K562 (cell line): Measurements from ENCODE around the gene SDCCAG8. TPM values are rescaled to one million over a fixed set of nuclear protein-coding genes. Genes with fewer than 3 reads are reported as not detected.

Experiments used
- ATF7 ChIP-seq: fragments of 450-650 bp; IDR thresholded peaks from 2 replicates; pipeline ENCODE4 v1.7.1; 2014; ENCODE audit warnings: mild to moderate bottlenecking, moderate library complexity
- CBFB ChIP-seq: sonication (generic); formaldehyde crosslinking; IDR thresholded peaks from 2 replicates; pipeline ENCODE4 v1.4.0; 2020; ENCODE audit warnings: mild to moderate bottlenecking, missing genetic modification reagents
- ELF1 ChIP-seq: fragments of 200-800 bp; sonication (Bioruptor generic); IDR thresholded peaks from 2 replicates; pipeline ENCODE4 v1.6.1; 2016; ENCODE audit warnings: missing genetic modification characterization, missing compliant biosample characterization
- EP300 ChIP-seq: IDR thresholded peaks from 2 replicates; pipeline ENCODE4 v1.6.1; 2012; ENCODE audit warnings: low read length, improper control_type of control experiment
- GATAD2A ChIP-seq: fragments of 450-650 bp; IDR thresholded peaks from 2 replicates; pipeline ENCODE4 v1.6.1; 2017
- HDGF ChIP-seq: fragments of 450-650 bp; IDR thresholded peaks from 2 replicates; pipeline ENCODE4 v1.6.1; 2016
- MAFG ChIP-seq: fragments of 450-650 bp; conservative IDR thresholded peaks from 2 replicates; pipeline ENCODE4 v1.6.1; 2016; ENCODE audit warnings: missing genetic modification characterization, missing compliant biosample characterization
- MCM2 ChIP-seq: fragments of 450-650 bp; IDR thresholded peaks from 2 replicates; pipeline ENCODE4 v1.6.1; 2017; ENCODE audit warnings: low read depth, mild to moderate bottlenecking
- MCM3 ChIP-seq: fragments of 450-650 bp; IDR thresholded peaks from 2 replicates; pipeline ENCODE4 v1.6.1; 2016
- MYC ChIP-seq, 2 experiments: fragments of 250-450 bp in 1 of 2; sonication (Bioruptor Pico) in 1 of 2; IDR thresholded peaks; 2 replicates each; pipeline versions ENCODE4 v1.5.1 to v1.6.1; 2012 to 2021; ENCODE audit warnings: low read depth in 2 of 2, borderline replicate concordance in 1 of 2, improper control_type of control experiment in 1 of 2, low read length in 1 of 2, mild to moderate bottlenecking in 1 of 2, moderate library complexity in 1 of 2
- NCOA1 ChIP-seq: fragments of 450-650 bp; IDR thresholded peaks from 2 replicates; pipeline ENCODE4 v1.6.1; 2016; ENCODE audit warnings: low read depth
- NR3C1 ChIP-seq: sonication (generic); formaldehyde crosslinking; IDR thresholded peaks from 2 replicates; pipeline ENCODE4 v1.8.1; 2022; ENCODE audit warnings: missing genetic modification reagents
- PBX2 ChIP-seq, 2 experiments: IDR thresholded peaks in 1 of 2; conservative IDR thresholded peaks in 1 of 2; 2 replicates each; pipeline ENCODE4 v1.6.1; 2016; ENCODE audit warnings: low read depth in 2 of 2, mild to moderate bottlenecking in 1 of 2, missing compliant biosample characterization in 1 of 2, missing genetic modification characterization in 1 of 2, moderate library complexity in 1 of 2
- POLR2AphosphoS2 ChIP-seq: IDR thresholded peaks from 2 replicates; pipeline ENCODE4 v1.6.1; 2012; ENCODE audit warnings: low read length, improper control_type of control experiment
- POLR2H ChIP-seq: IDR thresholded peaks from 2 replicates; pipeline ENCODE4 v1.6.1; 2016; ENCODE audit warnings: missing genetic modification characterization, low read depth, mild to moderate bottlenecking, control low read depth, missing compliant biosample characterization, moderate library complexity
- RB1 ChIP-seq: fragments of 450-650 bp; IDR thresholded peaks from 2 replicates; pipeline ENCODE4 v1.6.1; 2017; ENCODE audit warnings: low read depth, mild to moderate bottlenecking
- RCOR1 ChIP-seq, 2 experiments: IDR thresholded peaks; 2 replicates each; pipeline ENCODE4 v1.6.1; 2012; ENCODE audit warnings: low read depth in 2 of 2, low read length in 2 of 2, borderline replicate concordance in 1 of 2, improper control_type of control experiment in 1 of 2
- SAP30 ChIP-seq: fragments of 200-600 bp; sonication (generic); IDR thresholded peaks from 2 replicates; pipeline ENCODE4 v1.6.1; 2012; ENCODE audit warnings: borderline replicate concordance, low read depth, mild to moderate bottlenecking, moderate library complexity, low read length, control low read depth, inconsistent platforms; ENCODE audit not compliant: insufficient read depth, poor library complexity, severe bottlenecking
- SMARCA4 ChIP-seq: fragments of 450-650 bp; IDR thresholded peaks from 2 replicates; pipeline ENCODE4 v1.6.1; 2016
- ZNF174 ChIP-seq: fragments of 250-450 bp; sonication (Bioruptor Pico); IDR thresholded peaks from 2 replicates; pipeline ENCODE4 v1.4.0; 2020; ENCODE audit warnings: mild to moderate bottlenecking
- ZNF232 ChIP-seq: sonication (generic); formaldehyde crosslinking; IDR thresholded peaks from 2 replicates; pipeline ENCODE4 v1.8.0; 2022; ENCODE audit warnings: mild to moderate bottlenecking, missing genetic modification reagents
- ZNF444 ChIP-seq: fragments of 250-450 bp; sonication (Bioruptor Pico); IDR thresholded peaks from 2 replicates; pipeline ENCODE4 v1.4.0; 2020; ENCODE audit warnings: mild to moderate bottlenecking, moderate library complexity
- ZNF507 ChIP-seq: conservative IDR thresholded peaks from 2 replicates; pipeline ENCODE4 v1.6.1; 2017; ENCODE audit warnings: missing genetic modification characterization, missing compliant biosample characterization
- ZNF584 ChIP-seq: fragments of 200-800 bp; sonication (Bioruptor generic); IDR thresholded peaks from 2 replicates; pipeline ENCODE4 v1.6.1; 2016; ENCODE audit warnings: low read depth, mild to moderate bottlenecking, missing genetic modification characterization, missing compliant biosample characterization
- polyA plus RNA-seq, 8 experiments: library from polyadenylated mRNA; depleted of rRNA in 4 of 8; stranded (reverse) in 5 of 8; unstranded in 3 of 8; fragments of >200 nt; fragmentation: Nextera tagmentation in 2 of 8; fragmentation: Illumina TruSeq in 1 of 8; extraction: Ambion mirVana in 2 of 8; extraction: Trizol in 1 of 8; gene quantifications; 2 replicates each; pipeline versions ENCODE4 v1.2.1 to v1.2.3, GENCODE V29; 2011 to 2014; ENCODE audit warnings: inconsistent platforms in 1 of 8, missing spikeins in 1 of 8
- total RNA-seq, 7 experiments: library from RNA; depleted of rRNA in 6 of 7; stranded (reverse); fragments of >200 nt in 6 of 7; fragmentation: Illumina TruSeq in 2 of 7; extraction: Trizol in 2 of 7; gene quantifications; 2 replicates each; pipeline versions ENCODE4 v1.2.1 to v1.2.3, GENCODE V29; 2011 to 2021; ENCODE audit warnings: low replicate concordance in 1 of 7
- TF ChIP-seq, protein P1 (sequence below): fragments of 250-450 bp; sonication (Bioruptor Pico); IDR thresholded peaks from 2 replicates; pipeline ENCODE4 v1.5.0; 2021
- TF ChIP-seq, protein P2 (sequence below): sonication (generic); formaldehyde crosslinking; IDR thresholded peaks from 2 replicates; pipeline ENCODE4 v1.8.1; 2022; ENCODE audit warnings: missing genetic modification reagents

The SDCCAG8 gene
- total and polyA plus RNA-seq, 9 of the 15 experiments (the other 6 are each of a cell fraction or from before 2014, with no cell fraction given): 17.9 to 36.7 (median 25.4) TPM

DNA sequence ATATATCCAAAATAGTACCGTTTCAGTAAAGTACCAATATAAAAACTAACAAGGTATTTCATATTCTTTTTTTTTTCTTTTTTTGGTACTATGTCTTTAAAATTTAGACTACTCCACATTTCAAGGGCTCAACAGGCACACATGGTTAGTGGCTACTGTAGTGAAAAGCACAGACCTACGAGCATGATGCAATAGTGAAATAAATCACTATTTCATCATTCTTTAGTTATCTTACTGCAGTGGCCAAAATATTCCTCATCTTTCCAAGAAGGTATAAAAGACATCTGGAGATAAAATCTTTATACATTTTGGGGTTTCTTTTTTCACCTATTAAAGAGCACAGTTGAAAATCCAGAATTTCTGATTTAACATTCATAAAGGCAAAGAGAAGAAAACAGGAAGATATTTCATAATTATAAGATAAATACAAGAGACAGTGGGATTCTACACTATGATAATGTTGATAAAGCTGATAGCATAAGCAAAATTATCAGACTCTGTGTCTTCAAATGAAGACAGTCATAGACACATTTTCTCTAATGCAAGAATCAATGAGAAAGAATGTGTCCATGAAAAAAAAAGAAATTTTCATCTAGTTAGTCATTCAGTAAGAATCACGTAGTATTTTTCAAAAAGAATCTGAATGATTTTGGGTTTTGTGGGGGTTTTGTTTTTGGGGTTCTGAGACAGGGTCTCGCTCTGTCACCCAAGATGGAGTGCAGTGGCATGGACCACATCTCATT lies 42.6 kb upstream of the SDCCAG8 start (continued):
- TF ChIP-seq POLR2AphosphoS2: no peak
- TF ChIP-seq ZNF174: no peak
- no peak for TF ChIP-seq SAP30
- peak in 1 of 2 experiments; percentile 54; a peak in 1 of 4 replicates for TF ChIP-seq RCOR1 (IDR thresholded peaks at IDR 0.05; ENCODE audit: borderline replicate concordance in 1 of 2, low read depth in 2 of 2, low read length in 2 of 2)
- no peak for TF ChIP-seq MCM2
- TF ChIP-seq, protein P1, sequence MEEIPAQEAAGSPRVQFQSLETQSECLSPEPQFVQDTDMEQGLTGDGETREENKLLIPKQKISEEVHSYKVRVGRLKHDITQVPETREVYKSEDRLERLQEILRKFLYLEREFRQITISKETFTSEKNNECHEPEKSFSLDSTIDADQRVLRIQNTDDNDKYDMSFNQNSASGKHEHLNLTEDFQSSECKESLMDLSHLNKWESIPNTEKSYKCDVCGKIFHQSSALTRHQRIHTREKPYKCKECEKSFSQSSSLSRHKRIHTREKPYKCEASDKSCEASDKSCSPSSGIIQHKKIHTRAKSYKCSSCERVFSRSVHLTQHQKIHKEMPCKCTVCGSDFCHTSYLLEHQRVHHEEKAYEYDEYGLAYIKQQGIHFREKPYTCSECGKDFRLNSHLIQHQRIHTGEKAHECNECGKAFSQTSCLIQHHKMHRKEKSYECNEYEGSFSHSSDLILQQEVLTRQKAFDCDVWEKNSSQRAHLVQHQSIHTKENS: no peak
- TF ChIP-seq ZNF444 (CRISPR knock-in tag): no peak
- TF ChIP-seq CBFB (CRISPR knock-in tag): no peak
- TF ChIP-seq SMARCA4: peak; percentile 60; the same call in 1 of the 2 replicates
- no peak for TF ChIP-seq MCM3
- TF ChIP-seq RB1: no peak
- TF ChIP-seq MAFG (tag): no peak
- TF ChIP-seq NR3C1 (CRISPR knock-in tag): no peak
- peak; percentile 90 for TF ChIP-seq MYC (IDR thresholded peaks at IDR 0.05; ENCODE audit: low read depth, low read length)
- TF ChIP-seq MYC (CRISPR knock-in tag; IDR thresholded peaks at IDR 0.05; ENCODE audit: borderline replicate concordance, low read depth): no peak
- TF ChIP-seq ZNF584 (CRISPR knock-in tag): peak; percentile 81
- TF ChIP-seq NCOA1: no peak
- no peak for TF ChIP-seq HDGF
- TF ChIP-seq, protein P2, sequence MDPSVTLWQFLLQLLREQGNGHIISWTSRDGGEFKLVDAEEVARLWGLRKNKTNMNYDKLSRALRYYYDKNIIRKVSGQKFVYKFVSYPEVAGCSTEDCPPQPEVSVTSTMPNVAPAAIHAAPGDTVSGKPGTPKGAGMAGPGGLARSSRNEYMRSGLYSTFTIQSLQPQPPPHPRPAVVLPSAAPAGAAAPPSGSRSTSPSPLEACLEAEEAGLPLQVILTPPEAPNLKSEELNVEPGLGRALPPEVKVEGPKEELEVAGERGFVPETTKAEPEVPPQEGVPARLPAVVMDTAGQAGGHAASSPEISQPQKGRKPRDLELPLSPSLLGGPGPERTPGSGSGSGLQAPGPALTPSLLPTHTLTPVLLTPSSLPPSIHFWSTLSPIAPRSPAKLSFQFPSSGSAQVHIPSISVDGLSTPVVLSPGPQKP (CRISPR knock-in tag): no peak
- no peak for TF ChIP-seq PBX2 (CRISPR knock-in tag; IDR thresholded peaks at IDR 0.05; ENCODE audit: low read depth)
- TF ChIP-seq PBX2 (tag; conservative IDR thresholded peaks at IDR 0.05; ENCODE audit: low read depth): peak; percentile 78
- TF ChIP-seq GATAD2A: no peak
- TF ChIP-seq ZNF507: no peak
- peak; percentile 72 for TF ChIP-seq POLR2H (tag)
- TF ChIP-seq ATF7: peak; percentile 91
- TF ChIP-seq EP300: peak; percentile 46; the same call in 1 of the 2 replicates
- TF ChIP-seq ZNF232 (CRISPR knock-in tag): no peak
- no peak for TF ChIP-seq ELF1 (tag)
